HT1080 (cell line): ENCODE data around the gene UBR3. TPM values are rescaled to one million over a fixed set of nuclear protein-coding genes. Genes with fewer than 3 reads are reported as not detected.
A peak's percentile ranks its signal among the peaks of the same experiment; 100 is the strongest.

Experiments
- DNase-seq: peaks from one replicate; pipeline ENCODE4 v3.0.0-alpha.2; 2015; ENCODE audit warnings: low read depth
- total RNA-seq: library from RNA; depleted of rRNA; stranded (reverse); fragments of >200 nt; shearing (Covaris generic); gene quantifications from 2 replicates; pipeline ENCODE4 v1.2.3, GENCODE V29; 2014

Gene UBR3
- total RNA-seq, 1 experiment from 2014 or later, result 14.0 TPM

DNA sequence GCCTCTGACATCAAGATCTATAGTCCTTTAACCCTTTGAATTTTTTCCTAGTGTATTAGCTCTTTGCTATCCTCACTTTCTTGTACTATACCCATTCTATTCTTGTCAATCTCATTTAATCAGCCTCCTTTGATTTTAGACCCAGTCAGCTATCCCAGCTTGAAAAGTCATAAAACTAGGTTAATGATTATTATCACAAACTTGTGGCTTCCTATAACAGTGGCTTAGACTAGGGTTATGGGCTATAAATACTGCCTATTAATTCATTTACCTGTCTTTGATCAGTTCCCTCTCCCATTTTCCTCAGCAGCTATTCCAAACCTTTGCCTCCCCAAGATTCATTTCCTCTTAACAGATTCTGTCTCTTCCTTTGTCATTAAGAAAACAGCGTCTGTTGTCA, 174.8 kb downstream of the UBR3 start:
- no peak for DNase-seq

DNA sequence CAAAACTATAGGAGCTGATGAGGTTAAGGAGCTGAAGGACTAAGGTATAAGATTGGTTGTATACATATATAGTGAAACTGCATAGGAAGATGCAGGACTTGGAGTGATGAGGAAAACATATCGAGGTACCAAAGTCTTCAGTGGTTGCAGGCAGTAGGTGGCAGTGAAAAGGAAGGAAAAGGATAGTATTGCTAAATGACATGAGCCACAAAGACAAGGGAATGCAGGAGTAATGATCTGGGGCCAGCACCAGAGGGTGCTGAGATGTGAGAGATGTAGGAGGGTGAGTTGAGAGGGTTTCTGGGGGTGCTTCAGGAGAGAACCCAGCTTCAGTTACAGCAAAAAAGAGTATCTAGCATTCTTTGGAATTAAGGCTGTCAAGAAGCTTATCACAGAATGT, 178.4 kb downstream of the UBR3 start:
- DNase-seq, result peak; percentile 22

DNA sequence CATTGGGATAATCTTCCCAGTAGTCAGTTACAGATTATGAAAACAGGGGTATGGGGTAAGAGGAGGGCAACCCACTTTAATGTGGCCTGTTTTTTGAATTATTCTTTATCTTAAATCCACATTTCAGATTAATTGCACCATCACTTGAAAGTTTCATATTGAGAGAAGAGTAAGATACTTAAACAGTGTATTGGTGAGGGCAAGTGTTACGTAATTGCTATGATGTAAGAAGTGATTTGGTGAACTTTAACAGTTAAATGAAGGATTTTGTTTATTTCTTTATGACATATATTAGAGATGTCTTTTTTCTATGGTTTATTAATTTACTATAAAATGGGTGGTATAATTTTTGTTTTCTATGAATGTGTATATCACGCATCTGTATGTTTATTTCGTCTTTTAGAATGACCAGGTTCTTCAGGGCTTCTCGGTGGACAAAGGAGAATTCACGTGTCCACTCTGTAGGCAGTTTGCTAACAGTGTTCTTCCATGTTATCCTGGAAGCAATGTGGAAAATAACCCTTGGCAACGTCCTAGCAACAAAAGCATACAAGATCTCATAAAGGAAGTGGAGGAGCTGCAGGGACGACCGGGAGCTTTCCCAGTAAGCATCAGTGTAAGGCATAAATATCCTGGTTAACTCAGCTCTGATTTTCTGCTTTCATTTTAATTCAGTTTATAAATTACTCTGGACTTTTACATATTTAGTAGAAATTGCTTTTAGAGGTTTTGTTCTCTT, 179.5 kb downstream of the UBR3 start:
- DNase-seq, result no peak

DNA sequence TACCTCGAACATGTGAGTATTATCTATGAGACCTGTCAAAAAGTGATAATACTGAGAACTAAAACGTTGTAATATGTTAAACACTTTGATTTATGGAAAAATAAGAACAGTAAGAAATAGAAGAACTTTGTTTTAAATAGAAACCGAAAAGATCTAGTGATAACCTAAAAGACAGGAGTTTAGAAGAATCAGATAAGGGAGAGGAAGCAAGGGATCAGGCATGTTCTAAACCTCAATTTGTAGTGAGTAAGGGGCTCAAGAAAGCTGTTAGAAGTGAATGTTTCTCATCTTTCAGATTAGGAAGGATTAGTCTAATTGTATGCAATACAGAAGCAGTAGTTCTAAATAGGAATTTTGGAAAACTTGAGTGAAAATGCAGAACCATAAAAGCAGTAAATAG, 182.0 kb downstream of the UBR3 start:
- no peak for DNase-seq

DNA sequence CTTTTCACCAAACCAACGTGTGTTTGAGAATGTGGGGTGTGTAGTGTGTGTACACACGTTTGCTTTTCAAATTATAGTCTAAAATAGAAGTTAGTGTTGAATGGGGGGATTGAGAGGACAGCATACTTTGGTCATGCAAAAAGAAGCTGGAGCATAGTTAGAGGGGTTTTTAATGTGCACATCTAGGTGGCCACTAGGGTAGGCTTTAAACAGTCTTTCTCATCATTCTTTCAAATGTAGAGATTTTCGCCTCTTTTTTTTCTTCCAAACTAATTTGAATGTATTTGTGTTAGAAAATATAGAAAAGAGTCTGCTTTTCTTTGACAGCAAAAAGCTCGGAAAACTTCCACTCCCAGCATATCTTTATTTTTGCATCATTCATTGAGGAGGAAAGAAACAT, 185.5 kb downstream of the UBR3 start:
- no peak for DNase-seq

DNA sequence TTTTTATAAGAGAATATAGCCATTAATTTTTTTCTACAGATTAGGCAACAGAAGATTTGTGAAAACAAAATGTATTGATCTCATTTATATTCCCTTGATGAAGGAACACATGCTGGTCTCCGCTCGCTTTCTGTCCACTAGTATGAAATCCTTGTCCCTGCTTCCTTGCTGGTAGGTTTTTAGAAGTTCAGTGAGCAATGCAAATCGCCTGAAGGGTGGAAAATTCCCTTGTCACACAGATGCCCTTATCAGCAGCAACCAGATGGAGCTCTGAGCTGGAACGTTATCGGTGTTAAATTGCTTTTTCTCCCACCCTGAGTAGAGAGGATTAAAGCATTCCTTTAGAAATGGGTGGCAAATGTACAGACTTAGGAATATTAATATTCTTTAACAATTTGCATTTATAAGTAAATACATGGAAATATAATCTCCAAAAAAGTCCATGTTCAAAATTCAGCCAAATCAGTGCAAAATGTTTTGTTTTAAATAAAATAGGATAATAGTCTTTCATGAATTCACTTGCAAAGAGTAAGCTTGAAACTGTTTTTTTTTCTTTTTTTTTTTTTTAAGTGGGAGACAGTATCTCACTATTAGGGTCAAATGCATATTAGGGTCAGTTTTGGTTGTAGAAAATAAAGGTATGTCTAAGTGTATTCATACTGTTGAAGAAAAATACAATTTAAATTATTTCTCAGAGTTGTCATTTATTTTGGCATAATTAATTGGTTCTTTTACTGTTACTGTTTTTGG, 186.7 kb downstream of the UBR3 start:
- DNase-seq, result no peak

DNA sequence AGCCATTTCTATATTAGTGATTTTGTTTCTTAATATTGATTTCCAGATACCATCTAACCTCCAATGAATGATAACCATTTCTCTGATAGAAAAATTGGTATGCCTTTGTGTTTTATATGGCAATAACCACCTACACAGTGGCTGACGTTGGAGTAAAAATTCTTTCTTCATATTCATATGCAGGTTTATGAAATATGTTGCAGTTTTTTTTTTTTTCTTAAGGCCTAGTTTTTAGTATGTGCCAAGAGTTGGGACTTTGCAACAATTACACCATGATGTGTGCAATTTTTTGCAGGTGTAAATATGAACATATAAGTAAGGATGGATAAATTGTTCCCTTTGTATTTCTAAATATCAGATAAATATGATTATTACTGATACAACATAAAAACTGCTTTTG, 187.5 kb downstream of the UBR3 start:
- no peak for DNase-seq

DNA sequence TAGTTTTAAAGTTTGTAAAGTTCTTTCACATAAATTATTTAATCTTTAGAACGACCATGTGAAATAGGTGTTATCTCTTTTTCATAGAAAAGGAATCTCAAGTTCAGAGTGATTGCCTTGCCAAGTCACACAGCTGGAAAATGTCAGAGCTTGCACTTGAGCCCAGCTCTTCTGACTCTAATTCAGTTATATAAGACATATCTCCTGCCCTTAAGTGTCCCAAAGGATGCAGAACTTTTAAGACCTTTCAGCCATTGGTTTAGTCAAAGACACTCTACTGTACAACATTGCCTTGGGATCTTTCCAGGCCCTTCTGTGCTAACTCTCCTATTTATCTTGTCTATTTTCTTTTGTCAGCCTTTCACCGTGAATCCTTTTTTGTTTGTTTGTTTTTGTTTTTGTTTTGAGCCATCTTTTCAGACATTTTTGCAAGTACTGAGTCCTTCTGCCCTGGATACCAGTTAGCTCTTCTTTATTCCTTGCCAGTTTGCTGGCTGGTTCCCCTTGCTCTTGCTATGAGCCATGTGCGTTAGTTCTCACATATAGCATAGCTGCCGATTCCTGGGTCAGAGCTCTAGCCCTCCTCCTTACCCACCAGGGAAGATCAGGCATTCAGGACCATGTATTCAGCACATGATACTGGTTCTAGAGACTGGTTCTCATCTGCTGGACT, 190.7 kb downstream of the UBR3 start:
- no peak for DNase-seq

DNA sequence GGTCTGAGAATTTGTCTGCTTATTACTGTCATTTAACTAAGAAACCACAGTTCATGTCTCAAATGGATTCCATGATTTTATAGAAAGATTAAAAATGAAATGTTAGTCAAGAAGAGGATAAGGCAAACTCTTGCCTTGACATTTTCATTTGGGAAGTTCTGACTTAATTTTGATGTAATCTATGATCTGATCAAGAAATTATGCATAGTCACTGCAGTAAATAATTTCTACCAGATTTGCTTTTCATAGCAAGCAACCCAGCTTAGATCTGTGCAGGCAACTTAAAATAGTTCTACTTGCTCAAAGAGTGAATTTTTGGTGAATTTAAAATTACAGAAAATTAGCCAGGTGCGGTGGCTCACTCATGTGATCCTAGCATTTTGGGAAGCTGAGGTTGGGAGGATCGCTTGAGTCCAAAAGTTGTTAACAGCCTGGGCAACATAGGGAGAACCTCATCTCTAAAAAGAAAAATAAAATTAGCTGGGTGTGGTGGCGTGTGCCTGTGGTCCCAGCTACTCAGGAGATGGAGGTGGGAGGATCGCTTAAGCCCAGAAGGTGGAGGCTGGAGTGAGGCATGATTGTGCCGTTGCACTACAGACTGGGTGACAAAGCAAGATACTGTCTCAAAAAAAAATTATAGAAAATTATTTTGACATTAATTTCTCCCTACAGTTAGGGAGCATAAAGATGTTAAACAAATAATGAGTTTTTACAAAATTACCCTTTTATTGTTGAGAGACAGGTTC, 192.0 kb downstream of the UBR3 start:
- DNase-seq, result no peak

DNA sequence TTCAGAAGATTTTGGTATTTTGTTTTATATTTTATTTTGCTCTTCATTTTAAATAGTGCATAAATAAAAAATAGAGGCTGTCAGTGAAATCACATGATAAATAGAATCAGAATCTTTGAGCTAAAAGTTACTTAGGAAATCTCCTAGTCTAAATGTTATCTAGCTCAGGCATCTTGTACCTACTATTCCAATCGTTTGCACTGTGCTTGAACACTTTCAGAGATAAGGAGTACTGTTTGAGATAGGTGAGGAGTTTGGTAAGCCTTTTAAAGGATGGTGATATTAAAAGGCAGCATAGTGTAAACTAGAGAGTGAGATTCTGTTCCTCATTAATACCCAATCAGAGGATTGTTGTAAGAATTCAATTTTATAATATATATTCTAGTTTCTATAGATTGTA, 193.5 kb downstream of the UBR3 start:
- DNase-seq, result no peak

DNA sequence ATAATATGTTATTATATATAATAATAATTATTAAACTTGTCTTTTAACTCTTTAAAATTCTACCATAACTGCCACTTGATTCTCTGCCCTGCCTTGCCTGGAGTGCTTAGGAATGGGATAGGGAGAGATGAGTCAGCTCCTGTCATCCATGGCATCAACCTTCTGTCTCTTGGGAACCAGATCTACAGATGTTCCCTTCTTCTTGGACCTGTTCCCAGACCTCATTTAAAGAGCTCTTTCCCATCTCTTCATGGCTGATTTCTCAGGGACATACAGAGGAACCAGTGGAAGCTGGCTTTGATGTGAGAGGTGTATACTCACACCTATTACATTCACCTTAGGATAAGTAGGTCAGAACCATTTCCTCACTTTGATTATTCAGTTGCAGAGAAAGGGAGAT, 195.4 kb downstream of the UBR3 start:
- DNase-seq, result peak; percentile 82

DNA sequence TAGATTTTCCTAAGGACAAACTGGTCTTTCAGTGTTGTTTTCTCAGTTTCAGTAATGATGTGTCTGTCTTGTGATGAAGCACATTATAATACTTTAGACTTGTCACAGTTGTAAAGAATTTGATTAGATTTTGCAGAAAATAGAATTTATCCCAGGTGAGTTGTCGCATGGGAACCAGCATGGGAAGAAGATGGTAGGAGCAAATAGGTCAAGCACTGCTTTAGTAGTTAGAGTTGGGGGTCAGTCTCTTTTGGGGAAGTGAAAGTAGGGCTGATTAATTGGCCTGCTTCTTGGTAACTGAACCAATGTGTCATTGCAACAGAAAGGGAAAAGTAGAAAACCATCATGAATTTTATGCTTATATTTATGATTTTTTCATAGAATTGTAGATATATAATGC, 197.5 kb downstream of the UBR3 start:
- no peak for DNase-seq

DNA sequence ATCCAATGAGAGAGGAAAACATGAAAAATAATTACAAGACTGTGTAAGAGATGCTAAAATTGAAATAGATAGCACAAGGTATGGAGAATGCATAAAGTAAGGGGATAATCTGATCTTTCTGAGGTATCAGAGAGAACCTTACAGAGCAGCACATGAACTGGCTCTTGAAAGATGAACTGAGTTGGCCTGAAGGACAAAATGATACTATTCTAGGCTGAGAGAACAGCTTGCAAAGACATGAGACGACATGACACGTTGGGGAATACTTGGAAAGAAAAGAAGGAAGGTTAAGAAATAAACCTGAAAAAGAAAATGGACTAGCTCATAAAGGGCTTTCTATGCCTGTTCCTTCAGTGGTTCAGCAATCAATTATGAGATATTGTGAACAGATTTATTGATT, 198.0 kb downstream of the UBR3 start:
- DNase-seq, result no peak

DNA sequence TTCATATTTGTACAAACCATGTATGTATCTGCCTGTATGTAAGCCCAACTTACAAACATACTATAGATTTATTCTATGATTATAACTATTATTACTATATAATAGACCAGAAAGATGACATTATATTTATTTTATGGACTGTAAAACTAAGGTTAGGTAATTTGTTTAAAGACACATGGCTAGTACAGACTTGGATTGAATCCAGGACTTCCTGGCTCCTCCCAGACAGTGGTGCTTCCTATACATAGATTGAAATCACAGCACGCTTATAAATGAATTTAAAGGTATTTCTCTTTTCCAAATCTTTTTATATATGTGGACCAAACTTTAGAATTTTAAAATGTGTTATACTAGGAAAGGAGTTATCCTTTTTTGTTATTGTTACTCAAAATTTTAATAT, 199.1 kb downstream of the UBR3 start:
- DNase-seq, result no peak

DNA sequence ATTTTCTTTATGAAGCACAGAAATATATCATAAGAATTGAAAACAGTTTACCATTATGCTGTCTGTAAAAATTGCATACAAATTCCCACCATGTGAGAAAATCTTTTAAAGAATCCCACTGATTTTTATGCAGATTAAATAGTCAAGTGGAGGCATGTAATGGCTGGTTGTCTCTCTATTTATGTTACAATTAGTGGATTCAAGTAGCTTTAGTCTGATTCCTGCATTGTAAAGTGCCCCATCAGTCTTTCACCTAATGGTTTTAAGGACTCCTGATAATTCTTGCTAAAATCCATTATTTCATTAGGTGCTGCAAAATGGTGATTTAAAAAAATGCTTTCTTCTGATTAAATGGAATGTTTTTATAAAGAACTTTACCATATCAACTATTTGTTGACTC, 202.3 kb downstream of the UBR3 start:
- no peak for DNase-seq

DNA sequence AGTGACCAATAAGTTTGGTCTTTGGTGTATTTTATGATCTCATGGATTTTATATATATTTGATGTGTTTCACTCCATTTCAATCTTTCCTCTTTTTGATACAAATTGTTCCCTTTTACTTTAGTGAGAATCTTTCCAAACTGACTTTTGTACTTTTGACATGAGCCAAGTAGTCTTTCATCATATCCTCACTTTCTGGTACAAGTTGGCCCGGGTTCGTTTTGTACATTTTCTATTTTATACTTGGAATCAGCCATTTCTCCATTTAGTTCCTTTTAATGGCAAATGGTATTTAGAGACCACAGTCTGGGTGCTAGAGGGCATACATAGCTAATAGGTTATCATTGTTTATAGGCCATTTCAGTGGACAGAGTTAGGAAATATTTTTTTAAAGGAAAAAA, 202.8 kb downstream of the UBR3 start:
- no peak for DNase-seq

DNA sequence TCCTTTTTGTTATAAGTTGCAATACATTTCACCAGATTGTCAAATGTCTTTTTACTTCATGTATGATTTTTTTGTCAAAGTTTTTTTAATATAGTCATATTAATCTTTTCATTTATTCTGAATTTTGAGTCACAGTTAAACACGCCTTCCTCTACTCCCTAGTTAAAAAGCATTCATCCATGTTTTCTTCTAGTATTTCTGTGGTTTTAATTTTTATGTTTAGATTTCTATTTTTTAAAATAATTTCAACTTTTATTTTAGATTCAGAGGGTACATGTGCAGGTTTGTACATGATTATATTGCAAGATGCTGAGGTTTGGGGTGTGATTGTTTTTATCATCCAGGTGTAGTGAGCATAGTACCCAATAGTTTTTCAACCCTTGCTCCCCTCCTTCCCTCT, 204.0 kb downstream of the UBR3 start:
- DNase-seq, result no peak

DNA sequence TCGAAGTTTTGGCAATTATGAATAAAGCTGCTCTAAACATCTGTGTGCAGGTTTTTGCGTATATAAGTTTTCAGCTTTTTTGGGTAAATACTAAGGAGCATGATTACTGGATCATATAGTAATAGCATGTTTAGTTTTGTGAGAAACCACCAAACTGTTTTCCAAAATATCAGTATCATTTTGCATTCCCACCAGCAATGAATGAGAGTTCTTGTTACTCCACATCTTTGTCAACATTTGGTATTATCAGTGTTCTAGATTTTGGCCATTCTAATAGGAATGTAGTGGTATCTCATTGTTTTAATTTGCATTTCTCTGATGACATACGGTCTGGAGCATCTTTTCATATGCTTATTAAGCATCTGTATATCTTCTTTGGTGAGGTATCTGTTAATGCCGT, 207.3 kb downstream of the UBR3 start:
- DNase-seq, result no peak

DNA sequence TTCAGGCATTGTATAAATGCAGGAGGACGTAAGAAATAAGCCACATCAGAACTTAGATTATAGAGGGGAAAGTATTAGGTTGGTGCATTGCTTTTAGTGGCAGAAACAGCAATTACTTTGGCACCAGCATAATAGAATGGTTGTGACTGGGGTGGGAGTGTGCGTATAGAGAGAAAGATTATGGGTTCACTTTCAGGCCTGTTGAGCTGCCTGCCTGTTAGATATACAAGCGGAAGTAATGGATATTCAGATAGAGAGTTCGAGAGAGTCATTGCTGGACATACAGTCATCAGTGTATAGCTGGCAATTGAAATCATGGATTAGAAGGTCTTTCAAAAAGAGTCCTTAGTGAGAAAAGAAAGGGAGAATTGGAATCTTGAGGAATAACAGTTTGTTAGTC, 211.5 kb downstream of the UBR3 start:
- no peak for DNase-seq

DNA sequence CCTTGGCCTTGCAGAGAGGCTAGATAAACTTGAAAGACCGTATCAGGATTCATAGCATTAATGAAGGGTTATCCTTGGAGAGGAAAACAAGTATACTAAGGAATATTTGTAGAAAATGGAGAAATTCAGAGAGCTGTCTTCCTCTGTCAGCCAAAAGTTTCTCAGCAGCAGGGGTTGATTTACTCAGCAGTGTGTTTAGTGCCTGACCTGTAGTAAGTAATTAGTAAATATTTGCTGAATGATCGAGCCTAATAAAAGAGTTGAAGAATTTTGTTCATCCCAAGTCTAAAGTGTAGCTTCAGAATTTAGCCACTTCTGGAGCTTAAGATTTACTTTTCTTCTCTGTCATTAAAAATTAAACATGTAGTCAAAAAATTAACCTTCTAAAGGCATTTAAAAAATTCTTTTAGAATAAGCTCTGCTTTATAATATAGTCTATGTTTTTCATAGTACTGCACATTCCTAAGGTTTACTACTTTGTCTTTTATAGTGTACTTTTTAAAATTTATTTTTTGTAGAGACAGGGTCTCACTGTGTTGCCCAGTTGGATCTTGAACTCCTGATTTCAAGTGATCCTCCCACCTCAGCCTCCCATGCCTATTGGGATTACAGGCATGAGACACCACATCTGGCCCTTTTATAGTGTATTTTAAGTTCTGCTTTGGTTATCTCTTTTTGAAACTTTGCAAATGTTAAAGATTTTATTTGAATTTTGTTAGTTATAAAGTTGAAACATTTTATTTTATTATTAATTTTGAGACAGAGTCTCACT, 212.3 kb downstream of the UBR3 start:
- DNase-seq, result no peak
